Spleen (tissue), 11 donors: ENCODE results near the gene TBC1D25. TPM values are rescaled to one million over a fixed set of nuclear protein-coding genes. Genes with fewer than 3 reads are reported as not detected.

Source experiments
- DNase-seq: peaks from one replicate; pipeline ENCODE4 v3.0.0-alpha.2; 2020
- H3K27ac ChIP-seq, 8 donors: fragments of 200-600 bp; sonication (generic) in 7 of 8; 1 replicate in 4 of 8; 2 replicates in 4 of 8; pipeline versions ENCODE4 v1.5.0 to v1.8.0; 2016 to 2021; ENCODE audit warnings: inconsistent platforms in 4 of 8, mild to moderate bottlenecking in 4 of 8, moderate library complexity in 1 of 8
- H3K27me3 ChIP-seq, 7 donors: fragments of 200-600 bp; sonication (generic) in 6 of 7; replicated peaks in 1 of 7; 1 replicate in 4 of 7; 2 replicates in 3 of 7; pipeline versions ENCODE4 v1.5.0 to v1.8.0; 2016 to 2021; ENCODE audit warnings: inconsistent platforms in 3 of 7, mild to moderate bottlenecking in 1 of 7
- H3K36me3 ChIP-seq, 6 donors: fragments of 200-600 bp; sonication (generic) in 5 of 6; 1 replicate in 4 of 6; 2 replicates in 2 of 6; pipeline versions ENCODE4 v1.5.0 to v1.8.0; 2016 to 2021; ENCODE audit warnings: inconsistent platforms in 2 of 6
- H3K4me1 ChIP-seq, 6 donors: fragments of 200-600 bp; sonication (generic) in 5 of 6; 1 replicate in 3 of 6; 2 replicates in 3 of 6; pipeline versions ENCODE4 v1.5.0 to v1.8.0; 2016 to 2021; ENCODE audit warnings: inconsistent platforms in 3 of 6
- H3K4me3 ChIP-seq, 8 donors: fragments of 200-600 bp; sonication (generic) in 7 of 8; 1 replicate in 4 of 8; 2 replicates in 4 of 8; pipeline versions ENCODE4 v1.5.0 to v1.8.0; 2016 to 2021; ENCODE audit warnings: inconsistent platforms in 4 of 8, mild to moderate bottlenecking in 4 of 8, moderate library complexity in 2 of 8
- H3K9me3 ChIP-seq, 8 donors: fragments of 200-600 bp; sonication (generic) in 7 of 8; 1 replicate in 4 of 8; 2 replicates in 4 of 8; pipeline versions ENCODE4 v1.5.0 to v1.8.0; 2016 to 2021; ENCODE audit warnings: inconsistent platforms in 4 of 8
- POLR2A ChIP-seq, 3 donors: fragments of 450-650 bp; IDR thresholded peaks; one replicate each; pipeline ENCODE4 v1.5.1; 2017; ENCODE audit warnings: antibody characterized with exemption in 3 of 3, mild to moderate bottlenecking in 1 of 3
- POLR2AphosphoS5 ChIP-seq, 3 donors: sonication (generic); formaldehyde crosslinking; IDR thresholded peaks; one replicate each; pipeline ENCODE4 v1.5.1; 2017; ENCODE audit warnings: antibody characterized with exemption in 3 of 3
- WGBS, 5 donors: extraction: QIAGEN DNeasy Blood & Tissue Kit in 3 of 5; methylation state at CpG; one replicate each; pipeline versions ENCODE4 v1.1.5 to v1.1.7; 2013 to 2018; 5-methylcytosine and 5-hydroxymethylcytosine counted together
- intact Hi-C: fragments of 100-400 bp; cut with DNase I; formaldehyde crosslinking; loops from one replicate; pipeline ENCODE4 v1.15.0; 2023; ENCODE audit warnings: low total_unique reads
- polyA plus RNA-seq, 3 donors: library from polyadenylated mRNA; stranded (reverse); fragments of 200-250 nt; gene quantifications; one replicate each; pipeline ENCODE4 v1.2.1, GENCODE V29; 2013
- total RNA-seq, 7 donors: library from RNA; depleted of rRNA in 3 of 7; stranded (reverse); fragments of >200 nt in 3 of 7; fragmentation: NEBNext Ultra II Directional in 4 of 7; extraction: Animal tissue kit (Norgen Biotek cat#: 25700) in 4 of 7; gene quantifications; one replicate each; pipeline versions ENCODE4 v1.1.0 to v1.2.1, GENCODE V29; 2016 to 2021
- TF ChIP-seq, protein P1 (sequence below), 11 experiments: fragments of 200-600 bp in 7 of 11; fragments of 450-650 bp in 4 of 11; sonication (generic) in 4 of 11; IDR thresholded peaks in 8 of 11; conservative IDR thresholded peaks in 3 of 11; 1 replicate in 7 of 11; 2 replicates in 4 of 11; pipeline versions ENCODE4 v1.4.0 to v1.8.0; 2016 to 2021; ENCODE audit warnings: antibody characterized with exemption in 11 of 11, inconsistent platforms in 4 of 11, mild to moderate bottlenecking in 1 of 11
- donor health status: healthy with polysubstance abuse.
- donor health status: DM: no; HTN: no; CAD: no; lungs with moderate emphysema.
- donor health status: DM: no; HTN: no; CAD: no.
- donor health status: Bipolar disorder and iron deficiency.
- donor health status: healthy.
- donor health status: DM: no; HTN: no; CAD: no.
- donor health status: DM: yes; HTN: yes; CAD: no.

Gene TBC1D25
- total and polyA plus RNA-seq, 10 donors: 4.0 to 19.1 (median 15.5) TPM

DNA sequence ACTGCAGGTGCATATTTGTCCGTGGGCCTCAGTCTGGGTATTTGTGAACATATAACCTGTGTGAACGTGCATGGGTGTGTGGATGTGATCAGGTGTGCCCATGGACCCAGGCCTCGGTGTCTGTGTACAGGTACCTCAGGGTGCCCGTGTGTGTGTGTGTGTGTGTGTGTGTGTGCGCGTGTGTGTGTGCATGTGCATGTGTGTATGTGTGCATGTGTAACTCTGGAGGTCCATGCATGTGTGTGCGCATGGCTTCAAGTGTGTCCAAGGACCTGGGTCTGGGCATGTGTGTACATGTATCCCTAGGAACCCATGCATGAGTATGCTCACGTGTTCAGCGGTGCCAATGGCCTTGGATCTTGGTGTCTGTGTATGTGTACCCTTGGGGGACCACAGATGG is 47.7 kb upstream of the TBC1D25 start:
- Histone ChIP-seq H3K27me3 (no peaks in the 10 kb centered on the region), H3K4me1 (no peaks in the 10 kb centered on the region), H3K4me3 (no peak overlapping the region), H3K9me3 (no peaks in the 10 kb centered on the region), H3K36me3 (peaks cover 0 to 5% (median 0%) of the 10 kb centered on the region in 6 donors), H3K27ac (no peak overlapping the region)
- intact Hi-C loops: no loop called here
- no peak for TF ChIP-seq POLR2AphosphoS5 (IDR thresholded peaks at IDR 0.05)
- TF ChIP-seq, protein P1, sequence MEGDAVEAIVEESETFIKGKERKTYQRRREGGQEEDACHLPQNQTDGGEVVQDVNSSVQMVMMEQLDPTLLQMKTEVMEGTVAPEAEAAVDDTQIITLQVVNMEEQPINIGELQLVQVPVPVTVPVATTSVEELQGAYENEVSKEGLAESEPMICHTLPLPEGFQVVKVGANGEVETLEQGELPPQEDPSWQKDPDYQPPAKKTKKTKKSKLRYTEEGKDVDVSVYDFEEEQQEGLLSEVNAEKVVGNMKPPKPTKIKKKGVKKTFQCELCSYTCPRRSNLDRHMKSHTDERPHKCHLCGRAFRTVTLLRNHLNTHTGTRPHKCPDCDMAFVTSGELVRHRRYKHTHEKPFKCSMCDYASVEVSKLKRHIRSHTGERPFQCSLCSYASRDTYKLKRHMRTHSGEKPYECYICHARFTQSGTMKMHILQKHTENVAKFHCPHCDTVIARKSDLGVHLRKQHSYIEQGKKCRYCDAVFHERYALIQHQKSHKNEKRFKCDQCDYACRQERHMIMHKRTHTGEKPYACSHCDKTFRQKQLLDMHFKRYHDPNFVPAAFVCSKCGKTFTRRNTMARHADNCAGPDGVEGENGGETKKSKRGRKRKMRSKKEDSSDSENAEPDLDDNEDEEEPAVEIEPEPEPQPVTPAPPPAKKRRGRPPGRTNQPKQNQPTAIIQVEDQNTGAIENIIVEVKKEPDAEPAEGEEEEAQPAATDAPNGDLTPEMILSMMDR (IDR thresholded peaks at IDR 0.05 in 8 of 11, conservative IDR thresholded peaks at IDR 0.05 in 3 of 11): no peak
- TF ChIP-seq POLR2A (IDR thresholded peaks at IDR 0.05): no peak
- DNase-seq: peak; percentile 35
- WGBS, 5 donors: 68 to 94% (median 88%) methylated on average over 3 to 9 of the region's 9 CpGs

DNA sequence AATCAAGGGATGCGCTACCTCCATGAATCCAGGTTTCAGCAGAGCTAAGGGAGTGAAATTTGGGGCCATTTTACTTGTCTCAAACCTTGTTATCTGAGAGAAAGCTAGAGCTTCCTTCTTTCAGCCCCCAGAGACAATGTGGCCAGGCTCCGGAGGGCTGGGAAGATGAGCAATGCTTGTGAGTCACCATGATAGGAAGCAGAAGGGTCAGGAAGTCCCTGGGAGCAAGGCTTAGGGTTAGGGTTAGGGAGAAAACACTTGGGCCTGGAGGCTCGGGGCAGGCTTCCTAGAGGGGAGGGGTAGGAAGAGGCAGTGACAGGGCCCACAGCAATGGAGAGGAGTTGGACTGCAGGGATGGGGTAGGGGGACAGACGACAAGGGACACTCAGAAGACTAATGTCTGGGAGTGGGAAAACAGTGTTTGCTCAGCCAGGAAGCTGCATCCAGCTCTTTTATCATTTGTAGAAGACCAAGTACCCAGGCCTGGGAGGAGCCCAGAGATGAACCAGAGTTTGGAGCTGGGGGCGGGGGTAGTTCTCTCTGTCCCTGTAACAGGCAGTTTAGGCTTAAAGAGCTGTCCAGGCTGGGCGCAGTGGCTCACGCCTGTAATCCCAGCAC is 47.1 kb upstream of the TBC1D25 start:
- 59 to 76% (median 72%) methylated on average over 6 to 7 of the region's 7 CpGs for WGBS, 5 donors
- DNase-seq: peak; percentile 47
- H3K27me3 ChIP-seq: no peaks in the 10 kb centered on the region
- intact Hi-C loops: no loop called here
- no peak overlapping the region for H3K27ac ChIP-seq
- no peaks in the 10 kb centered on the region for H3K4me1 ChIP-seq
- no peaks in the 10 kb centered on the region for H3K9me3 ChIP-seq
- no peak overlapping the region for H3K4me3 ChIP-seq
- H3K36me3 ChIP-seq: peaks cover 0 to under 1% (median 0%) of the 10 kb centered on the region in 6 donors
- no peak for TF ChIP-seq POLR2A (IDR thresholded peaks at IDR 0.05)
- TF ChIP-seq, protein P1 (IDR thresholded peaks at IDR 0.05 in 8 of 11, conservative IDR thresholded peaks at IDR 0.05 in 3 of 11): no peak
- no peak for TF ChIP-seq POLR2AphosphoS5 (IDR thresholded peaks at IDR 0.05)

DNA sequence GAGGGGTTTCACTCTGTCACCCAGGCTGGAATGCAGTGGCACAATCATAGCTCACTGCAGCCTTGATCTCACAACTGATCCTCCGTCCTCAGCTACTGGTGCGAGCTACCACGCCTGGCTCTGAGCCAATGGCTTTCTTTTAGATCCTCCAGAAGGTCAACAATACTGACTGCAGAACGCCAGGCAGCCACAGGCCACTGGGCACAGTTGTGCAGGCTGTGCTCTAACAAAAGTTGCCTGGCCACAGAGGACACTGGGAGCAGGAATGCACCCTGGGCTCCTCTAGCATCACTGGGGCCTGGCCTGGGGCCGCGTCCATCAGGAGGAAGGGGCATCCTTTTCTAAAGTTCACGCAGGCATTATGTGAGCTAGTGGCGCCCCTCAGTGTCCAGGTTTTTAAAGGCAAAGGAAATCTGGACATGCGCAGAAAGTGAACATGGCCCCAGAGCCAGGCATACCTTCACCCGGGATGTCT is 45.6 kb upstream of the TBC1D25 start:
- Histone ChIP-seq H3K36me3 (no peaks in the 10 kb centered on the region), H3K4me3 (no peak overlapping the region), H3K9me3 (no peaks in the 10 kb centered on the region), H3K27ac (no peak overlapping the region), H3K27me3 (no peaks in the 10 kb centered on the region), H3K4me1 (no peaks in the 10 kb centered on the region)
- no peak for TF ChIP-seq POLR2AphosphoS5 (IDR thresholded peaks at IDR 0.05)
- no peak for TF ChIP-seq POLR2A (IDR thresholded peaks at IDR 0.05)
- TF ChIP-seq, protein P1 (IDR thresholded peaks at IDR 0.05 in 8 of 11, conservative IDR thresholded peaks at IDR 0.05 in 3 of 11): peak in 1 of 11 experiments; percentile 6
- intact Hi-C loops: no loop called here
- DNase-seq: peak; percentile 47
- WGBS, 5 donors: 41 to 66% (median 44%) methylated on average over 4 to 10 of the region's 10 CpGs

DNA sequence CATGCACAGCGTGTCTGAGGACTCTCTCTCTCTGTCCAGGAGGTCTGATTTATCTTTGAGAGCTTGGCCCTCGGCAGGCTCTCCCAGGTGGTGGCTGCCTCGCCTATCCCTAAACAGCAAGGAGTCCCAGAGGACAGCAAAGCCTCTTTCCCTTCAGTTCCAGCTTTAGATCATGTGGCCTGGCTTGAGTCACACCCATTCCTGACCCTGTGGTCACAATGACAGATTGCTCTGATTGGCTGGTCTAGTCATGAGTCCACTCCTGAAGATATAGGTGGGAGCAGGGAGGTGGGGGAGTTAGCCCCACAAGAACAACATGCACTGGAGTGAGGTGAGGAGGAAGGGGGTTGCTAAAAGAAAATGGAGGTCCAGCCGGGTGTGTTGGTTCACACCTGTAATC is 42.9 kb upstream of the TBC1D25 start:
- H3K27me3 ChIP-seq: no peaks in the 10 kb centered on the region
- 76 to 92% (median 83%) methylated on average over 4 of the region's 4 CpGs for WGBS, 5 donors

More for the DNA sequence above, 42.9 kb upstream of the TBC1D25 start:
- no peaks in the 10 kb centered on the region for H3K4me1 ChIP-seq
- H3K9me3 ChIP-seq: no peaks in the 10 kb centered on the region
- no peaks in the 10 kb centered on the region for H3K36me3 ChIP-seq
- intact Hi-C loops: no loop called here
- DNase-seq: peak; percentile 23
- H3K27ac ChIP-seq: no peak overlapping the region
- no peak overlapping the region for H3K4me3 ChIP-seq
- TF ChIP-seq POLR2A (IDR thresholded peaks at IDR 0.05) (no peak), POLR2AphosphoS5 (IDR thresholded peaks at IDR 0.05) (no peak)
- TF ChIP-seq, protein P1 (IDR thresholded peaks at IDR 0.05 in 8 of 11, conservative IDR thresholded peaks at IDR 0.05 in 3 of 11): no peak
